Vagina (tissue), 2 donors: ENCODE results near the gene PRSS38.

Experiments
- CTCF ChIP-seq, 3 experiments: fragments of 450-650 bp in 2 of 3; fragments of 200-600 bp in 1 of 3; sonication (generic) in 1 of 3; IDR thresholded peaks; one replicate each; pipeline ENCODE4 v1.5.1; 2017 to 2019; ENCODE audit warnings: antibody characterized with exemption in 3 of 3, mild to moderate bottlenecking in 2 of 3, moderate library complexity in 2 of 3
- POLR2A ChIP-seq, 2 donors: fragments of 450-650 bp; IDR thresholded peaks; one replicate each; pipeline ENCODE4 v1.6.1; 2017; ENCODE audit warnings: antibody characterized with exemption in 2 of 2, mild to moderate bottlenecking in 2 of 2, moderate library complexity in 2 of 2

GRCh38 chr1:227886503-227886961 is 71.1 kb downstream of the PRSS38 start:
- TF ChIP-seq POLR2A (IDR thresholded peaks at IDR 0.05) (no peak), CTCF (IDR thresholded peaks at IDR 0.05) (no peak)
